Body of pancreas (tissue), 4 donors: Measurements from ENCODE around the gene CFAP298. TPM values are rescaled to one million over a fixed set of nuclear protein-coding genes. Genes with fewer than 3 reads are reported as not detected.

ENCODE experiments used
- ATAC-seq: fragments of 150-250 bp; one replicate; pipeline ENCODE4 v1.9.1; 2016
- DNase-seq, 4 donors: peaks; one replicate each; pipeline ENCODE4 v3.0.0-alpha.2; 2019
- H3K27ac ChIP-seq, 4 donors: fragments of 200-600 bp; sonication (generic); 1 replicate in 3 of 4; 2 replicates in 1 of 4; pipeline versions ENCODE4 v1.5.1 to v1.6.1; 2016 to 2019; ENCODE audit warnings: mild to moderate bottlenecking in 1 of 4, mixed read lengths in 1 of 4, moderate library complexity in 1 of 4
- H3K27me3 ChIP-seq, 2 donors: fragments of 200-600 bp; sonication (generic); one replicate each; pipeline ENCODE4 v1.6.0; 2016; ENCODE audit warnings: mild to moderate bottlenecking in 1 of 2
- H3K36me3 ChIP-seq, 2 donors: fragments of 200-600 bp; sonication (generic); replicated peaks in 1 of 2; 2 replicates each; pipeline ENCODE4 v1.5.1; 2016; ENCODE audit warnings: low read depth in 2 of 2; ENCODE audit not compliant: insufficient read depth in 1 of 2
- H3K4me1 ChIP-seq: fragments of 200-600 bp; sonication (generic); one replicate; pipeline ENCODE4 v1.6.0; 2016
- H3K4me3 ChIP-seq, 2 donors: fragments of 200-600 bp; sonication (generic); 1 replicate in 1 of 2; 2 replicates in 1 of 2; pipeline ENCODE4 v1.5.1; 2016 to 2019
- H3K9me3 ChIP-seq, 3 donors: fragments of 200-600 bp; sonication (generic); 1 replicate in 2 of 3; 2 replicates in 1 of 3; pipeline ENCODE4 v1.5.1; 2016
- POLR2A ChIP-seq, 3 donors: fragments of 450-650 bp; IDR thresholded peaks; one replicate each; pipeline ENCODE4 v1.6.1; 2016; ENCODE audit warnings: antibody characterized with exemption in 3 of 3, mild to moderate bottlenecking in 2 of 3
- WGBS, 2 donors: methylation state at CpG; one replicate each; pipeline ENCODE4 v1.1.5; 2017; 5-methylcytosine and 5-hydroxymethylcytosine counted together
- intact Hi-C: fragments of 100-400 bp; cut with DNase I; formaldehyde crosslinking; loops from one replicate; pipeline ENCODE4 v1.15.1; 2023
- total RNA-seq, 2 donors: library from RNA; depleted of rRNA; stranded (reverse); fragments of >200 nt; gene quantifications; one replicate each; pipeline ENCODE4 v1.1.0, GENCODE V29; 2016
- TF ChIP-seq, protein P1 (sequence below), 7 experiments: fragments of 450-650 bp in 4 of 7; fragments of 200-600 bp in 3 of 7; sonication (generic) in 3 of 7; IDR thresholded peaks; one replicate each; pipeline ENCODE4 v1.5.1; 2016 to 2019; ENCODE audit warnings: antibody characterized with exemption in 7 of 7

CFAP298 gene
- total RNA-seq, 2 donors from 2014 or later: 15.2 to 23.3 TPM

DNA sequence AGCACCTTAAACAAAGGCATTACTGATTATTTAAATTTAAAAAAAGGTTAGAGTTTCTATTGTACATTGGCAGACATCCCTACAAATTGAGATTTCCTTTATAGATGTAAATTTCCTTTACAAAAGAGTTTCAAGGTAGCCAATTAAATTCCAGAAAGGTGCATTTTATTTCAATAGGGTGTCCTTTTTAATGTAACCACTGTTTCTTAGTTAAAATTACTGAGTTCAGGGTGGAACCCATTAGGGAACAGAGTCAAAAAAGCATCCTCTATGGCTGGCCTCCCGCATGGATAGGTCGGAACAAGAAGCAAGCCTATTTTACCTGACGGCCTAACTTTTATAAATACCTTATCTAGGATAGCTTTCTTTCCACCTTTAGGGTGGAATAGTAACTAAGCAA is 51.3 kb downstream of the CFAP298 start:
- Histone ChIP-seq H3K27me3 (no peaks in the 10 kb centered on the region), H3K4me3 (no peak overlapping the region), H3K36me3 (no peaks in the 10 kb centered on the region), H3K9me3 (no peaks in the 10 kb centered on the region), H3K4me1 (no peaks in the 10 kb centered on the region), H3K27ac (no peak overlapping the region)
- DNase-seq (no peak), ATAC-seq (no peak)
- intact Hi-C loops: no loop called here
- TF ChIP-seq, protein P1, sequence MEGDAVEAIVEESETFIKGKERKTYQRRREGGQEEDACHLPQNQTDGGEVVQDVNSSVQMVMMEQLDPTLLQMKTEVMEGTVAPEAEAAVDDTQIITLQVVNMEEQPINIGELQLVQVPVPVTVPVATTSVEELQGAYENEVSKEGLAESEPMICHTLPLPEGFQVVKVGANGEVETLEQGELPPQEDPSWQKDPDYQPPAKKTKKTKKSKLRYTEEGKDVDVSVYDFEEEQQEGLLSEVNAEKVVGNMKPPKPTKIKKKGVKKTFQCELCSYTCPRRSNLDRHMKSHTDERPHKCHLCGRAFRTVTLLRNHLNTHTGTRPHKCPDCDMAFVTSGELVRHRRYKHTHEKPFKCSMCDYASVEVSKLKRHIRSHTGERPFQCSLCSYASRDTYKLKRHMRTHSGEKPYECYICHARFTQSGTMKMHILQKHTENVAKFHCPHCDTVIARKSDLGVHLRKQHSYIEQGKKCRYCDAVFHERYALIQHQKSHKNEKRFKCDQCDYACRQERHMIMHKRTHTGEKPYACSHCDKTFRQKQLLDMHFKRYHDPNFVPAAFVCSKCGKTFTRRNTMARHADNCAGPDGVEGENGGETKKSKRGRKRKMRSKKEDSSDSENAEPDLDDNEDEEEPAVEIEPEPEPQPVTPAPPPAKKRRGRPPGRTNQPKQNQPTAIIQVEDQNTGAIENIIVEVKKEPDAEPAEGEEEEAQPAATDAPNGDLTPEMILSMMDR (IDR thresholded peaks at IDR 0.05): no peak
- no peak for TF ChIP-seq POLR2A (IDR thresholded peaks at IDR 0.05)
- 85 to 97% methylated on average over 3 of the region's 3 CpGs for WGBS, 2 donors

DNA sequence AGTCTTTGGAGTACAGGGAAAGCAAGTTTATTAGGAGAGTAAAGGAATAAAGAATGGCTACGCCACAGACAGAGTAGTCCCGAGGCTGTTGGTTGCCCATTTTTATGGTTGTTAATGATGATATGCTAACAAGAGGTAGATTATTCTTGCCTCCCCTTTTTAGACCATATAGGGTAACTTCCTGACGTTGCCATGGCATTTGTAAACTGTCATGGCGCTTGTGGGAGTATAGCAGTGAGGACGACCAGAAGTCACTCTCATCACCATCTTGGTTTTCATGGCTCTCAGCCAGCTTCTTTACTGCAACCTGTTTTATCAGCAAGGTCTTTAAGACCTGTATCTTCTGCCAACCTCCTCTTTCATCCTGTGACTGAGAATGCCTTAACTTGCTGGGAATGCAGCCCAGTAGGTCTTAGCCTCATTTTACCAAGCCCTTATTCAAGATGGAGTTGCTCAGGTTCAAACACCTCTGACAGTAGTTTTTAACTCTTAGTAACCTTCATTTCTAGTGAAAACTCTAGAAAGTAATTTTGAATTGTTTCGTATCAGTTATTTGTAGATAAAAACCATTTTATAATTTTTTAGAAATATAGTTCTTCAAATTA is 53.1 kb downstream of the CFAP298 start:
- WGBS, 2 donors: 83 to 85% methylated on average over 6 of the region's 6 CpGs
- DNase-seq (no peak), ATAC-seq (no peak)
- H3K4me3 ChIP-seq: no peak overlapping the region
- H3K36me3 ChIP-seq: no peaks in the 10 kb centered on the region
- TF ChIP-seq, protein P1 (IDR thresholded peaks at IDR 0.05): no peak
- no peak for TF ChIP-seq POLR2A (IDR thresholded peaks at IDR 0.05)
- H3K4me1 ChIP-seq: no peaks in the 10 kb centered on the region
- intact Hi-C loops: no loop called here
- no peaks in the 10 kb centered on the region for H3K9me3 ChIP-seq
- no peak overlapping the region for H3K27ac ChIP-seq
- no peaks in the 10 kb centered on the region for H3K27me3 ChIP-seq

DNA sequence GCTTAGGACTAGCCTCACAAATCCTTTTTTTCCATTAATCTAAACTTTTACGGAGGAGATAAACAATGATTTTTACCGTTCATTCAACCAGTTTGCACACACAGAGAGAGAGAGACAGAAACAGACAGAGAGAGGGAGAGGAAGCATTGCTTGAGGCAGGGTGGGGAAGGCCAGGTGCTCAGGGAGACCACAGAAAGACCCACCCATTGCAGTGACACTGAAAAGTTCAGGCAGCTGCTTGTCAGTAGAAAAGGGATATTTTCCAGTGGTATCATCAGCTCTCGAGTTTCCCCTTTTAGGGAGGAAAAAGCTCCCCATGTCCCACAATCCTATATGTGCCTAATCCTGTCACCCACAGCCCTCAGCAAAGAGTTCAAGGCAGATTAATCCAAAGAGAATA is 54.1 kb downstream of the CFAP298 start:
- DNase-seq (no peak), ATAC-seq (no peak)
- intact Hi-C loops: no loop called here
- no peak overlapping the region for H3K4me3 ChIP-seq
- no peaks in the 10 kb centered on the region for H3K36me3 ChIP-seq
- no peak overlapping the region for H3K27ac ChIP-seq
- H3K9me3 ChIP-seq: no peaks in the 10 kb centered on the region
- TF ChIP-seq POLR2A (IDR thresholded peaks at IDR 0.05): no peak
- TF ChIP-seq, protein P1 (IDR thresholded peaks at IDR 0.05): no peak
- 70% methylated on average over 3 of the region's 3 CpGs for WGBS, 2 donors
- H3K4me1 ChIP-seq: no peaks in the 10 kb centered on the region
- no peaks in the 10 kb centered on the region for H3K27me3 ChIP-seq

DNA sequence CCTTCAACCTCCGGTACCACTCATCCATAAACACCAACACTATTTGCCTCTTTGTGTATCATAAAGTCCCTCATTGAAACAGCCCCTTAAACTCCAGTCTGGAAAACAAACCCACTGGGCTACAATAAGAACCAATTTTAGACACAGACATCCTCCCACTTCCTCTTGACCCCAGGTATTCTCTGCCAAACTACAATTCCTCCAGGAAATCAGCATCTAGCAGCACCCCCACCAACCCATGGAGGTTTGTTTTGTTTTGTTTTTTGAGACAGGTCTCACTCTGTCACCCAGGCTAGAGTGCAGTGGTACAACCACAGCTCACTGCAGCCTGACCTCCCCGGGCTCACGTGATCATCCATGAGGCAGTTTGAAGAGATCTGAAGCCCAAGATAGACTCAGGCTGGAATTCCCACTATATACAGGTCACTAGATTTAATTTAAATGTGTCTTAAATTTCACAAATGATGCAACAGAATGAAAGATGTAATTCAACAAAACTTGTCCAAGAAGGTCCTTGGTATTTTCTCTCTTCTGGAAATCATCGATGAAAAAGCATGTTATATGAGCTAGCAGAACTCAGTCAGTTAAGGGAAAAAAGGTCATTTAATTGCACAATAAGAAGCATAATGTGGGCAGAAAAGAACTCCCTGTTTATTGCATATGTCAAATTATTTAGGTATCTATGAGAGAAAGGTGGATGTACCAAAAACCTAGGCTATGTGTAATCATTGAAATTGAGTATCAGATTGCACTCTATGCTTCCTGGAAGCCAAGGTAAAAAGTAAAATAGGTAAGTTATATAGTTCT is 57.1 kb downstream of the CFAP298 start:
- TF ChIP-seq, protein P1 (IDR thresholded peaks at IDR 0.05): no peak
- TF ChIP-seq POLR2A (IDR thresholded peaks at IDR 0.05): no peak
- intact Hi-C loops: no loop called here
- 84 to 91% methylated on average over 4 of the region's 4 CpGs for WGBS, 2 donors
- no peak overlapping the region for H3K4me3 ChIP-seq
- ATAC-seq (no peak), DNase-seq (no peak)
- no peak overlapping the region for H3K27ac ChIP-seq
- H3K27me3 ChIP-seq: no peaks in the 10 kb centered on the region
- H3K36me3 ChIP-seq: no peaks in the 10 kb centered on the region
- no peaks in the 10 kb centered on the region for H3K4me1 ChIP-seq
- H3K9me3 ChIP-seq: no peaks in the 10 kb centered on the region
